Fibroblast of skin of right biceps (primary cell): ENCODE data around the gene BLM.
"Not testable (repeated sequence)": the region's sequence is repeated elsewhere in the genome, so short reads cannot be mapped to it uniquely, and the experiment has no call there.

Experiments used
- DNase-seq: peaks from one replicate; pipeline ENCODE4 v3.0.0-alpha.2; 2013

BLM gene

GRCh38 chr15:90823455-90823974 is 106.4 kb downstream of the BLM start:
- no peak for DNase-seq

DNA sequence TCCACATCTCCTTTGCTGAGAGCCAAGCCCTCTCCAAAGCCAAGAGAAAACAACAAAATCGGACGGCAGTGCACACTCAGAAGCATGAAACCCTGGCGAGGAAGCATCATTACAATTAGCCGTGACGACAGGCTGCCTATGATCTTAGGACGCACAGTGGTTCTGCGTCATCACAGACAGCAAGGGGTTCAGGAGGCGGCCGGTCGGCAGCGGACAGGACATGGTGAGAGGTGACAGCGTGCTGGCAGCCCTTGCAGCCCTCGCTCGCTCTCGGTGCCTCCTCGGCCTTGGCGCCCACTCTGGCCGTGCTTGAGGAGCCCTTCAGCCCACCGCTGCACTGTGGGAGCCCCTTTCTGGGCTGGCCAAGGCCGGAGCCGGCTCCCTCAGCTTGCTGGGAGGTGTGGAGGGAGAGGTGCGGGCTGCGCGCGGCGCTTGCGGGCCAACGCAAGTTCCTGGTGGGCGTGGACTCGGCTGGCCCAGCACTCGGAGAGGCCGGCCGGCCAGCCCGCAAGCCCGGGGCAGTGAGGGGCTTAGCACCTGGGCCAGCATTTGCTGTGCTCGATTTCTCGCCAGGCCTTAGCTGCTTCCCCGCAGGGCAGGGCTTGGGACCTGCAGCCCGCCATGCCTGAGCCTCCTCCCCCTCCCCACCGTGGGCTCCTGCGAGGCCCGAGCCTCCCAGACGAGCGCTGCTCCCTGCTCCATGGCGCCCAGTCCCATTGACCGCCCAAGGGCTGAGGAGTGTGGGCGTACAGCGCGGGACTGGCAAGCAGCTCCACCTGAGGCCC is 108.2 kb downstream of the BLM start:
- DNase-seq: not testable (repeated sequence)

DNA sequence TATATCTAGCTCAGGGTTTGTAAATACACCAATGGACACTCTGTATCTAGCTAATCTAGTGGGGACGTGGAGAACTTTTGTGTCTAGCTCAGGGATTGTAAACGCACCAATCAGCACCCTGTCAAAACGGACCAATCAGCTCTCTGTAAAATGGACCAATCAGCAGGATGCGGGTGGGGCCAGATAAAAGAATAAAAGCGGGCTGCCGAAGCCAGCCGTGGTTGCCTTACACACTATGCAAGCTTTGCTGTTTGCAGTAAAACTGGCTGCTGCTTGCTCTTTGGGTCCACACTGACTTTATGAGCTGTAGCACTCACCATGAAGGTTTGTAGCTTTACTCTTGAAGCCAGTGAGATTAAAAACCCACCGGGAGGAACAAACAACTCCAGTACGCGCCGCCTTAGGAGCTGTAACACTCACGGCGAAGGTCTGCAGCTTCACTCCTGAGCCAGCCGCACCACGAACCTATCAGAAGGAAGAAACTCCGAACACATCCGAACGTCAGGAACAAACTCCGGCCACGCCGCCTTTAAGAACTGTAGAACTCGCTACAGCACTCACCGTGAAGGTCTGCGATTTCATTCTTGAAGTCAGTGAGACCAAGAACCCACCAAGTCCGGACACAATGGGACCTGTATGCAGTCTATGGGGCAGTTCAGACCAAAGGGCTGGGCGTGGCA is 109.2 kb downstream of the BLM start:
- not testable (repeated sequence) for DNase-seq

- DNase-seq: no peak
These were observed 109.8 kb downstream of the BLM start for GRCh38 chr15:90826886-90827435.

GRCh38 chr15:90828111-90828510 is 111.0 kb downstream of the BLM start:
- no peak for DNase-seq

DNA sequence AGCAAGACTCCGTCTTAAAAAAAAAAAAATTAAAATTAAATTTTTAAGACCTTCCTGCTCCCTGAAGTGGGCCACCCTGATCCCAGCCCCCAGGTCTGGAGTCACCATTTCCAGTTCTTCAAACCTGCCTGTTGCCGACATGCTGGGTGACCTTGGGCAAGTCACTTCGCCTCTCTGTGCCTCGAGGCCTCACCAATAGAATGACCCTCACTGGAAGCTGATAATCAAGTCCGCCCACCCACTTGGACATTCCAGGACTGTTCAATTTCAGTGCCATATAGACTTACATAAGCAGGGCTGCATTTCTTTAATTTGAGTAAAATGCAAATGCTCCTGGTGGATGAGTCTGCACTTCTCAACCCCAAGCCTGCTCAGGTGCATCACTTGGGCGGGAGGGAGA is 112.0 kb downstream of the BLM start:
- no peak for DNase-seq

- DNase-seq: no peak
These were observed 112.8 kb downstream of the BLM start for GRCh38 chr15:90829942-90830440.

DNA sequence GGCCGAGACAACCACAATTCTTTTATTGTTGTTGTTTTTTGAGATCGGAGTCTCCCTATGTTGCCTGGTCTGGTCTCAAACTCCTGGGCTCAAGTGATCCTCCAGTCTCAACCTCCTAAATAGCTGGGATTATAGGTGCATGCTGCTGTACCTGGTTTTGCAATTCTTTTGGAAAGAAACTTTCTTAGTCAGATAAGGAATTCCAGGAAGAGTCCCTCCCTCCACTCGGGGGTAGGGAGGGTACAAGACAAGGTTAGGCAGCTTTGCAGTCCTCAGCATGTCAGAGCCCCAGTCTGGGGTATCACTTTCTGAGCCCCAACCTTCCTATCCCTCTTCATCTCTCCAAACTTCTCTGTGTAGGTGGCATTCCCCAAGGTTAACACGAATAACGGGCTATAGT is 117.5 kb downstream of the BLM start:
- DNase-seq: no peak

GRCh38 chr15:90836296-90836871 is 119.2 kb downstream of the BLM start:
- DNase-seq: peak; percentile 52

- no peak for DNase-seq
These were observed 119.9 kb downstream of the BLM start for GRCh38 chr15:90837094-90837493.

DNA sequence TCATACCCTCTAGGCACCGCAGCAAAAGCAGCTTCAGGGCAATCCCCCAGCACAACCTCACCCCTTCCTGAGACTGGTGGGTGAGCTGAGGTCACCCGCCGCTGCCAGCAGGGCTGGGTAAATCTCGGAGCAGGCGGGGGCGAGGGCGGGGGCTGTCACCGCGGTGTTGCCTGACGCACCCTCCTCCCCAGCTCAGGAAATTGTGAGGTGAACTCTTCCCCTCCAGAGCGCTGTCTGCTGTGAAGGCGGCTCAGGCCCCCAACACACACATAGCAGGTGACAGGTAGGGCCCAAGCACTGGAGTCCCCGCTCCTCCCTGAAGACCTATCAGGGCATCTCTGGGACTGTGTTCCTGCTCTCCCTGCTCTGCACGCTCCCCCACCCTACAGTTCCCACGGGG is 121.0 kb downstream of the BLM start:
- DNase-seq: no peak

GRCh38 chr15:90838544-90838943 is 121.4 kb downstream of the BLM start:
- no peak for DNase-seq

DNA sequence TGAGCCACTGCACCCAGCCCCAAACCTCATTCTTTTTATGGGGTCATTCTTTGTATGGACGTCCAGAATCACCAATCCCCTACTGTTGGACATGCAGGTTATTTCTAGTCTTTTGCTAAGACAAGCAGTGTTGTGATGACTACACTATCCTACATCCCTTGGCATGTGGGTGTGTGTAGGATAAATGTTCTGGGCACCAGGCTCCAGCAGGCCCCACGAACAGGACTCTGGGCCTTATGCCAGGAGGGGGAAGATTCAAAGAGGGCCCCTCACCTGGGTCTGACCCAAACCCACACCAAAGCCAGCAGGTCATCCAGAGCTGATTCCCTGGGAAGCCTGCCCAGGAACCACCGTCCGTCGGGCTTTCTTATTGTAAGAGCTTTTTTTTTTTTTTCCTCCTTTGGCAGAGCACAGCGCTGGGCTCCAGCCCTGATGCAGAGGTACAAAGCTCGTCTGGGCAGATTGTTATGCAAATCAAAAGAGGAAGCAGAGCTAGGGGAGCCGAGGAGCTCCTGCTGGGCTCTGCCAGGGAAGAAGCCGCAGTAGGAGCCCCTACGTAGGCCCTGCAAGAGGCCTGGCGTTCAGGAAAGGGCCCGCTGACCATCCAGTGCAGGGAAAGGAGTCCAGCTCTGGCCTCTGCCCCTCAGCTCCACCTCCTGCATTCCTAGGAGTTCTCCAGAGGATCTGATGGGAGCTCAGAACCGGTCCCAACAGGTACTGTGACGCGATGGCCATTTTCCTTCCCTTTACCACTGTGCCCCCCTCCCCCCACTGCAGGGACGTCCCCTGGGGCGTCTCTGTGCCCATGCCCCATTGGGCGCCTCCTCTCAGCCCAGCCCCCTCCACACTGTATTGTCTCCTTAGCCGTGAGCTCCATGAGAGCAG is 122.3 kb downstream of the BLM start:
- DNase-seq: no peak

DNA sequence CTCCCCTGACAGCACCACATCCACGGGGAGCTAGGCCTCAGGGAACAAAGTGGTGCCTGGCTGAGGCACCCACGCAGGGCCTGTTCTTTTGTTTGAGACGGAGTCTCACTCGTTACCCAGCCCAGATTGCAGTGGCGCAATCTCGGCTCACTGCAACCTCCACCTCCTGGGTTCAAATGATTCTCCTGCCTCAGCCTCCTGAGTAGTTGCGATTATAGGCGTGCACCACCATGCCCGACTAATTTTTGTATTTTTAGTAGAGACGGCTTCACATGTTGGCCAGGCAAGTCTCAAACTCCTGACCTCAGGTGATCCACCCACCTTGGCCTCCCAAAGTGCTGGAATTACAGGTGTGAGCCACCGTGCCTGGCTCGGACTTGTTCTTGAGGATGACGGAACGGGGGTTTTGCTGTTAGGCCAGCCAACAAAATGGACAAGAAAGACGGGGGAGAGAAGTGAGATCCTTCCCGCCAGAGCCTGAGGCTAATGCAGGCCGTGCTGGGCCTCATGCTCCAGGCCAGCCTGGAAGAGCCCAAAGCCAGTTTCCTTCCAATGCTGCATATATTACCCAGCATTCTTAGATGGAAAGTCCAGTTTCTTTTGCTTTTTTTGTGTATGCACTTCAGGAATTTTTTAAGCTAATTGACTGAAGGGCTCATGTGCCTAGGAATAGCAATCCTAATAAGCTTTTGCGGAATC is 123.2 kb downstream of the BLM start:
- DNase-seq: no peak

- DNase-seq: no peak
These were observed 123.8 kb downstream of the BLM start for GRCh38 chr15:90840954-90841353.

- no peak for DNase-seq
These were observed 127.5 kb downstream of the BLM start for GRCh38 chr15:90844696-90845095.

- DNase-seq: peak; percentile 82
These were observed 128.2 kb downstream of the BLM start for GRCh38 chr15:90845201-90845949.

- not testable (repeated sequence) for DNase-seq
These were observed 132.3 kb downstream of the BLM start for GRCh38 chr15:90849424-90849823.

GRCh38 chr15:90851114-90851513 is 134.0 kb downstream of the BLM start:
- no peak for DNase-seq

DNA sequence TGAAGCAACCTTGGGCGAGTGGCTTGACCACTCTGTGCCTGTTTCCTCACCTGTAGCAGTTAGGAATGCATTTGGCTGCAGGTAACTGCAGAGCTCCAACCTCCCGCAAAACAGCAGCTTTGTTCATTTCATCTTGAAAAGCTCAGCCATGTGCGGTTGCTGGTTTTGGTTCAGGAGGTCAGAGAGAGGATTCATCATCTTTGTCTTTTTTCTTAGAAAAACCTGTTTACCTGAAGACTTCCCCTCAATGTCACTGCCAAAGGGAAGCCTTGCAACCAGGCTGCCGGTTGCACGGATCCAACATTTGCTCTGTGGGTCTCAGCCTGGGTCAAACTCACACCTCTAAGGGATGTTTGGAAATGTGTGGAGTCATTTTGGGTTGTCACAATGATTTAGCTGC is 134.8 kb downstream of the BLM start:
- DNase-seq: no peak

GRCh38 chr15:90855139-90855538 is 138.0 kb downstream of the BLM start:
- no peak for DNase-seq
